Neural progenitor cell (in vitro differentiated cells): ENCODE data around the gene SNAPIN.

Experiments
- EZH2 ChIP-seq: fragments of 200-600 bp; sonication (generic); IDR thresholded peaks from 2 replicates; pipeline ENCODE4 v1.6.1; 2017; ENCODE audit warnings: antibody characterized with exemption, mild to moderate bottlenecking, moderate library complexity
- TF ChIP-seq, protein P1 (sequence below): fragments of 200-600 bp; sonication (generic); IDR thresholded peaks from 2 replicates; pipeline ENCODE4 v1.5.1; 2017; ENCODE audit warnings: antibody characterized with exemption, mild to moderate bottlenecking

DNA sequence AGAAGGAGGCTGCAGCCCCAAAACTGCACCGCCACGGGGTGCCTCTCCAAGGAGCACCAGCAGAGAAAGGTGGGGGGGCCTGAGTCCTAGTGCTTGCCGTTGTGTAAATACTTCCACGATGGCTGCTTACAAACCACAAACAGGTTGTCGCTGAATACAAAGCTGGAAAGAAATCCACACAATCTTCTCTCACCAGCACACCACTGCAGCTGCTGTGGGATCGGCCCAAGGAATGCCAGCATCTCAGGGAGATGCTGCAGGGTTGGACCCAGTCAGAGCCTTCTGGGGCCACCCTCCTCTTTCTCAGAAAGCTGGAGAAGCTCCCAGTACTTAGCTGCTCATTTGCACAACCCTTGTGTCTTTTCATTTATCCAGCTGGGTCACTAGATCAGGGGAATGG lies 39.3 kb upstream of the SNAPIN start:
- TF ChIP-seq, protein P1, sequence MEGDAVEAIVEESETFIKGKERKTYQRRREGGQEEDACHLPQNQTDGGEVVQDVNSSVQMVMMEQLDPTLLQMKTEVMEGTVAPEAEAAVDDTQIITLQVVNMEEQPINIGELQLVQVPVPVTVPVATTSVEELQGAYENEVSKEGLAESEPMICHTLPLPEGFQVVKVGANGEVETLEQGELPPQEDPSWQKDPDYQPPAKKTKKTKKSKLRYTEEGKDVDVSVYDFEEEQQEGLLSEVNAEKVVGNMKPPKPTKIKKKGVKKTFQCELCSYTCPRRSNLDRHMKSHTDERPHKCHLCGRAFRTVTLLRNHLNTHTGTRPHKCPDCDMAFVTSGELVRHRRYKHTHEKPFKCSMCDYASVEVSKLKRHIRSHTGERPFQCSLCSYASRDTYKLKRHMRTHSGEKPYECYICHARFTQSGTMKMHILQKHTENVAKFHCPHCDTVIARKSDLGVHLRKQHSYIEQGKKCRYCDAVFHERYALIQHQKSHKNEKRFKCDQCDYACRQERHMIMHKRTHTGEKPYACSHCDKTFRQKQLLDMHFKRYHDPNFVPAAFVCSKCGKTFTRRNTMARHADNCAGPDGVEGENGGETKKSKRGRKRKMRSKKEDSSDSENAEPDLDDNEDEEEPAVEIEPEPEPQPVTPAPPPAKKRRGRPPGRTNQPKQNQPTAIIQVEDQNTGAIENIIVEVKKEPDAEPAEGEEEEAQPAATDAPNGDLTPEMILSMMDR: no peak
- no peak for TF ChIP-seq EZH2
